Forelimb muscle (tissue), 1 donor: ENCODE measurements around the gene MAP3K6. TPM values are rescaled to one million over a fixed set of nuclear protein-coding genes. Genes with fewer than 3 reads are reported as not detected.

Experiments used
- DNase-seq: peaks from one replicate; pipeline ENCODE4 v3.0.0-alpha.2; 2013; ENCODE audit warnings: low read depth
- polyA plus RNA-seq: library from polyadenylated mRNA; unstranded; fragments of 120-200 nt; gene quantifications from one replicate; pipeline ENCODE4 v1.2.1, GENCODE V29; 2013; ENCODE audit not compliant: insufficient read length

The MAP3K6 gene
- polyA plus RNA-seq, 1 donor = 8.6 TPM

- DNase-seq = no peak
Observed at GRCh38 chr1:27374362-27375086, 7.8 kb upstream of the MAP3K6 start, which contains the start of gene FCN3. TSS of gene FCN3 (minus strand) at chr1:27374824. CDS start at chr1:27374818, 6 bp downstream.

DNA sequence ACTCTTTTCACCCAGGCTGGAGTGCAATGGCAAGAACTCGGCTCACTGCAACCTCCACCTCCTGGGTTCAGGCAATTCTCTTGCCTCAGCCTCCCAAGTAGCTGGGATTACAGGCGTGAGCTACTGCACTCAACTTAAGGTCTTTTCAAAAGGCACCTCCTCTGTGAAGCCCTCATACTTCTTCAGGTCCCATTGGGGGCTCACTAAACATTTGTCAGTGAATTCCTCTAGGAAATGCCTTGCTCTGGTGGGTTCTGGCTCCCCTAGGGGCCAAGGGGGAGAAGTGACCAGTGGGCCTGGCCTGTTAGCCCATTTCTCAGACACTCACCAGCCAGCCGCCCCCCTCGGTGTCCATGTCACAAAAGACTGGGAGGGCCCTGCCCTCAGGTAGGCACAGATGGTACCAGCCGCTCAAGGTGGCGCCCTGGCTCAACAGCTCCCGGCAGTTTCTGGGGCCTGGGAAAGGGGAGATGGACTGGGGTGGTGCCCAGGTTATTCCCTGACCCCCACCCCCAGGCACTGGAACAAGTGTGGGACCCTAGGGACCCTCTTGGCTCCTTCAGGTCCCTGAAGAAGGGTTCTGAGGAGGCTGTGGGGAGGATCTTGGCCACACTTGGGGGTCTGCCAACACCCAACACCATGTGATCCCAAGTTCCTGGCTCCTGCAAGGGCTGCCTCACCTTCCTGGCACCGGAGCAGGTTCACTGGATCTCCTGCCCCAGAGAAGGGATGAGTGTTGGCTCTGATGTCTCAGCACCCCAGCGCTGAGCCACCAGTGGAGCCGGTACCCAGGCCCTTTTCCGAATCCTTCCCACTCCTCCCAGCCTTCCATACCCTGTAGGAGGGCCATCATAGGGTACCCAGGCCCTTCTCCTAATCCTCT is 6.3 kb upstream of the MAP3K6 start:
- no peak for DNase-seq

- no peak for DNase-seq
Observed at GRCh38 chr1:27372022-27372807, 5.5 kb upstream of the MAP3K6 start.

GRCh38 chr1:27368869-27369582 is 2.3 kb upstream of the MAP3K6 start:
- no peak for DNase-seq

- no peak for DNase-seq
Observed at GRCh38 chr1:27367160-27367650, 444 bp upstream of the MAP3K6 start.

GRCh38 chr1:27366113-27366410 is 699 bp downstream of the MAP3K6 start:
- DNase-seq = no peak

- DNase-seq = no peak
Observed at GRCh38 chr1:27365372-27366112, 1.2 kb downstream of the MAP3K6 start.

- DNase-seq = no peak
Observed at GRCh38 chr1:27364696-27365371, 1.9 kb downstream of the MAP3K6 start.

DNA sequence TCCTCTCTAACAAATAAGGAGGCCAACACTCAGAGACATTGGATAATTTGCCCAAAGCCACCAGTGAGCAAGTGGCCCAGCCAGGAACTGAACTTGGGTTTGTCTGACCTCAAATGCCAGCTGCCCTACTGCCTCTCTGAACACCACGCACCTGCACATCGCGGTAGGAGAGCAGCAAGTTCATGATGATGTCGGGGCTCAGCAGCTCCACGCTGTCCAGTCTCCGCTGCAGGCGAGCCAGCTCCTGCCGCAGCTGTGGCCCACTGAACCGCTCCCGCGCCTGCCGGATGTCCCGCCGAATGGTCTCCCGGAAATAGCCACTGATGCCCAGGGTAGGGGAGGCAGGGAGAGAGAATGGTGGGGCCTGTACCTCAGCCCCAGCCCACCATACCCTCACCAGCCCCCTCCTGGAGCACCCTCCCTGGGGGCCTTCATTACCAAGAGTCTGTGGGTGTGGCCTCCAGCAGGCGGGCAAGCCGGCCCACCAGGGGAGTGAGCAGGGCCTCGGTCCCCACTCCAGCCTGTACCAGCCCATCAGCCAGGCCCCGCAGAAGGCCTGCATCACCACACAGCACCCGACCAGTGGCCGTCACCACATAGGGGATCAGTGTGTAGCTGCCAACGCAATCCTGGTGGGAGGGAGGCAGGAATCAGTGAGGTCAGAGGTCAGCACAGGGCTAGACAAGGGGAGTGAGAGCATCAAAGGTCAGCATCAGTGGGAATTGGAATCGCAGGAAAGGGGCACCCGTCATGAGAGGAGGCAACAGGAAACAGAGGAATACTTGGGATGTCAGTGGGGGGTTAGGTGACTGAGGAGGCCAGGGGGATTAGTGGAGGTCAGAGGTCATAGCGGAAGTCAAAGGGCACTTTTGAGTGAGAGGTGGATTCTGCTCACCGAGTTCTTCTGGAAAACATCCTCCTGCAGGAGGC is 2.7 kb downstream of the MAP3K6 start:
- DNase-seq = no peak

DNA sequence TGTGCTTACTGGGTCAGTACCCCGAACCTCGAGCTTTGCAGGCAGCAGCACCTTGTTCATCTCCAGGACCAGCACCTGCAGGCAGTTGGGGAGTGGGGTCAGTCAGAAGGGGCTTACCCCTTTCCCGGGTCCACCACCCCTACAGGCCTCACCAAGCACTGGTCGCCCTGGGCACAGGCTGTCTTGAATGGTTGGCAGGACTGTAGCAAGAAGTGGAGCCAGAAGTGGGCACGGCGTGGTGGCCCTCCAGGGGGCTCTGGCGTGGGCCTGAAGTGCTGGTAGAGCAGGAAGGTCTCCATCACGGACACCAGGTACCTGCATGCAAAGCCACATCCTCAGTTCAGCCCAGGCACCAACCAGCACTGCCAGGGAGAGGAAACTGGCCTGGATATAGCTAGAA is 5.2 kb downstream of the MAP3K6 start:
- DNase-seq = no peak

- no peak for DNase-seq
Observed at GRCh38 chr1:27361044-27361402, 5.7 kb downstream of the MAP3K6 start.

- DNase-seq = no peak
Observed at GRCh38 chr1:27360159-27361043, 6.4 kb downstream of the MAP3K6 start.

GRCh38 chr1:27359822-27360158 is 7.0 kb downstream of the MAP3K6 start:
- no peak for DNase-seq

GRCh38 chr1:27358928-27359313 is 7.8 kb downstream of the MAP3K6 start:
- no peak for DNase-seq

DNA sequence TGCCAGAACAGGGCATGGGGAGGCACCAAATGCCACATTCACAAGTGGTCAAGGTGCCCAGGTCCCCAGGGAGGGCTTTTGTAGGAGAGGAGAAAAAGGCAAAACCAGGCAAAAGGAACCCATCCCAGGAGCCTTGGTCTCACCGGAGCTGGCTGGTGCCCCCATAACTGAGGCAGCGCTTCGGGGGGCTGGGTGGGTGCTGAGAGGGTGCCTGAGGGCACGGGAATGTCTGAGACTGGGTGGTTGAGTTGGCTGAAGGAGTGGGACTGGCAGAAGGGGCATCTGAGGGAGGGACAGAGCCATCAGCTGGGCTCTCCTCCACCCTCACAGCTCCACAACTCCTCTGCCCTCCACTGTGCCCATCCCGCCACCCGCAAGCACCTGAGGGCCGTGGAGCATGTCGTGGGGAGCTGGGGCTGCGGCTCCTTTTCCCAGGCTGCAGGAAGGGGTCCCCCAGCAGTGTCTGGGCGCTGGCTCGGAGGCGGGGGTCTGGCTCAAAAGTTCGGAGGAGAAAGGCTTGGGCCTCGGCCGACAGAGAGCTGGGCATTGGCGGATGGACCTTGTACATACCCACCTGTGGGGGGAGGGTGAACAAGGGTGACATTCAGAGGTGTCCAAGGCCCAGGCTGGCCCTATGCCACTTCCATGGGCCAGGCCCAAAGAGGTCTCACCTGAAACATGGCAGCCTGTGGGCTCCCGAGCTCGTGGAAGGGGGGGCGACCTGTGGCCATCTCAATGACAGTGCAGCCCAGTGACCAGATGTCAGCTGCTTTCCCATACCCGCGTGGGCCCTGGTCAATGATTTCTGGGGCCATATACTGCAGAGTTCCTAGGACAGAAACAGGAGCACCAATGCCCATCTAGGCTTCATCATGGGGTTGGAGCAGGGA is 8.5 kb downstream of the MAP3K6 start:
- DNase-seq = no peak

GRCh38 chr1:27357281-27358037 is 9.3 kb downstream of the MAP3K6 start:
- no peak for DNase-seq
